ENCODE data around the gene PTPN5. TPM values are rescaled to one million over a fixed set of nuclear protein-coding genes. Genes with fewer than 3 reads are reported as not detected.
"Not testable (repeated sequence)": the region's sequence is repeated elsewhere in the genome, so short reads cannot be mapped to it uniquely, and the experiment has no call there.

Gene PTPN5
- total RNA-seq (2014; rRNA removed; shearing (Covaris generic)), result not detected in 2 replicates

DNA sequence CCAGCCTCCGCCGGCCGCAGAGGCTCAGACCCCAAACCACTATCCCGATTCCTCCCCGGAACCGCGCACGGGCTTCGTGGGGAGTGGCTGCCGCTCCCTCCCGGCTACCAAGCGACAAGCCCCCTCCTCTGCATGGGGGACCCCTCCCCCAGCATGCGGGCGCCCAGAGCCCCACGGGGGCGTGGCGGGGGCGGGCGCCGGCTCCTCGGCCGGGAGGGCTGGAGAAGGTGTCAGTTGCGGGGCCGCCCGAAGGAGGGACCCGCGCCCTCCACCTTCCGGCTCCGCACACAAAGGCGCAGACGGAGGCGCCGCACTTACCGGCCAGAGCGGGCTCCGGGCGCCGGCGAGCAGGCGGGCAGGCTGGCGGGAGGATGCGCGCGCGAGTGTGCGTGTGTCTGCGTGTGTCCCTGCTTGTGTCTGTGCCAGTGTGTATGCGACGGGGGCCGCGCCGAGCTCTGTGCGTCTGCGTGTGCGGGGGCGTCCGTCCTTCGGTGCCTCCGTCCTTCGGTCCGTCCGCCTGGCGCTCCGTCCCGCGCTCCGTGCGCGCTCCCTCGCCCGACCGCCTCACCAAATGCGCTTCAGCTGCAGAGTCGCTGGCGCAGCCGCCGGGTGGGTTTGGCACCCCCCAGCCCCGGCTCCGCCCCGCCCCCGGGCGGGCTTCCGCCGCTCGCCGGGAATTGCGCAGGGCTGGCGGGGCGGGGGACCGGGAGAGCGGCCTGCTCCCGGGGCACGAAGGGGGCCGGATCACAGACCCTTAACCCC is at the start of gene PTPN5:
Gene PTPN5 (minus strand): TSS at position 592 of the 762 bp plus-strand sequence. CDS start 19,840 bp downstream, outside the sequence.
- DNase-seq (ENCODE audit: low read depth), result no peak

DNA sequence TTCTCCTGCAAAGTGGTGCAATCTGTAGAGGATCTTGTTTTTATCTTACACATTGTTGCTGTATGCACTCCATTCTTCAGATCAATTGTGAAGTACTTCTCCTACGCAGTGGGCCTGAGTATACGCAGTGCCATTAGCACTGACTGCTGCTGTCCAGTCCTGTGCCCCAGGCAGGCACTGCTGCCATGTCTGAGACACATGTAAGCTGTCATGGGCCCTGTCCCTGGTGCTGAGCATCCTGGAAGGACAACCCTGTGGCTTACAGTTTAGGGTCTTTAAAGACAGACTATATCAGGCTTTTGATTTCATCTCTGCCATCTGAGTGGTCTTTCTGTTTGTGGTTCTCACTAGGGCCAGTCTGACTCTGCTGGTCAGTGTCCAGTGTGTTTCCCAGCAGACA is 44.8 kb upstream of the PTPN5 start:
- DNase-seq (ENCODE audit: low read depth), result peak; percentile 7

DNA sequence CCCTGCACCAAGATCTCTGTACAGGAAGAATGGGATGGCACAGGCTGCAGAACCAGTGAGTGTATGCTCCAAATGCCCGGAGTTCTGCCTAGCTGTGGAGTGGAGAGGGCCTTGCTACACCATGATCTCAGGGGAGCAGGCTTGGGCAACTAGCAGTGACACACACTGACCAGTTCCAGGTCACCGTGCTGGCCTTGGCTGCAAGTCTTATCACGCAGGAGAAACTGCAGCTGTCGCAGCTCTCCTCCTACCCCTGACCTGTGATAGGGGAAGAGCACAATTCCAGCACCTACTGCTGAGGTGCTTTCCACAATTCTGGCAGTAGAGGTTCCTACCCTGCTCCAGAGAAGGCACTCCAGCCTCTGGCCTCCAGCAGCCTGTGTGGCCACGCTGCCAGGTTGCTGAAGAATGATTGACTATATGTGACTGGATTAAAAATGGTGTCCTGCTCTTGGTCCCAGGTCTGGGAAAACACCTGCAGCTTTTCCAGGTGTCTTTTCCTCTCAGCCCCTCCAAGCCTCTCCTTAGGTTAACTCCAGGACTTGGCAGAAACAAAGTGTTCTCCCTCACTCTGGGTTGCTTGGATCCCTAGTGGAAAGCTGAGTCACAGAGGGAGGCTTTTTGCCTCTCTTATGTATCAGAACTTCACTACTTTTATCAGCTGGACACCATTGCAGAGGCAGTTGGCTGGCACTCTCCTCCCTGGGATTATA is 43.3 kb upstream of the PTPN5 start:
- DNase-seq (ENCODE audit: low read depth), result no peak

DNA sequence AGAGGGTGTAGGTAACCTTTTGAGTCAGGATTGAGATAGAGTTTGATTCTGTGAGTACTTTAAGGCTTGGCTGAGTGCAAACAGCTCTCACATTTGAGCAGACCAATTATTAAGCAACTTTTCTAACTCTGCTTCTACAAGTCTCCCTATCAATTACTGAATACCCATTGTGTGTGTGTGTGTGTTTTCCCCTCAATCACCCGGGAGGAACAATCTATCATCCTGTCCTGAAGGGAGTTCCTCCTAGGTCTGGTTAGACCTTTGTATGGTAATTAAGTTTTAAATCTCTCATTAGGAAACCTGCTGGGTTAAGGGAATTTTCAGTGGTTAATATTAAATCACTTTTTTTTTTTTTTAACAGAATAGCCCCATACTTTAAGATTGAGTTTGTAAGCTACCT is 28.6 kb upstream of the PTPN5 start:
- DNase-seq (ENCODE audit: low read depth), result not testable (repeated sequence)

DNA sequence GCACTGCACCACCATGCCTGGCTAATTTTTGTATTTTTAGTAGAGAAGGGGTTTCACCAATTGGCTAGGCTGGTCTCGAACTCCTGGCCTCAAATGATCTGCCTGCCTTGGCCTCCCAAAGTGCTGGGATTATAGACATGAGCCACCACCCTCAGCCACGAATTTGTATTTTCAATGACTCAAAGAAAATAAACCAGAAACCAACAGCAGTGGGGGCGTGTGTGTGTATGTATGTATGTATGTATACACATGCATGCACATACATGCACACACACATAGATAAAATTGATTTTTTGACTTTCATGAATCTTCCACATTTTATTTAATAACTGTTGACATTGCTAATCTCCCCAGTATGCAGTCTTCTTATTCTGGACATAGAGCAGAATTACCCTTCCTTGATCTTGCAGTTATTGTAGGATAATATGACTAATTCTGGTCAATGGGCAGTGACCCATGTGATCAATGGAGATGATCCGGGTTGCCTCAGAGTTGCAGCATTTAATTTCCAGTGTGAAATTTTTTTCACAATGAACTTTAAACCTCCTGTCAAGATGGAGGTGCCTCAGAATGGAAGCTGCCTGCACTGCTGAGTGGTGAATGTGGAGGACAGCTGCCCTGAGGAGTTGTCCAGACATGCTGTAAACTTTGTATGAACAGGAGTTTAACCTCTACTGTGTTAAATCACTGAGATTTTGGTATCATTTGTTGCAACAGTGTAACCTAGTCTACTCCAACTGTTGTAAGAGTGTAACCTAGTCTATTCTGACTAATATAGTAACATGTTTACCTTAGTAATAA is 12.8 kb upstream of the PTPN5 start:
- no peak for DNase-seq (ENCODE audit: low read depth)

DNA sequence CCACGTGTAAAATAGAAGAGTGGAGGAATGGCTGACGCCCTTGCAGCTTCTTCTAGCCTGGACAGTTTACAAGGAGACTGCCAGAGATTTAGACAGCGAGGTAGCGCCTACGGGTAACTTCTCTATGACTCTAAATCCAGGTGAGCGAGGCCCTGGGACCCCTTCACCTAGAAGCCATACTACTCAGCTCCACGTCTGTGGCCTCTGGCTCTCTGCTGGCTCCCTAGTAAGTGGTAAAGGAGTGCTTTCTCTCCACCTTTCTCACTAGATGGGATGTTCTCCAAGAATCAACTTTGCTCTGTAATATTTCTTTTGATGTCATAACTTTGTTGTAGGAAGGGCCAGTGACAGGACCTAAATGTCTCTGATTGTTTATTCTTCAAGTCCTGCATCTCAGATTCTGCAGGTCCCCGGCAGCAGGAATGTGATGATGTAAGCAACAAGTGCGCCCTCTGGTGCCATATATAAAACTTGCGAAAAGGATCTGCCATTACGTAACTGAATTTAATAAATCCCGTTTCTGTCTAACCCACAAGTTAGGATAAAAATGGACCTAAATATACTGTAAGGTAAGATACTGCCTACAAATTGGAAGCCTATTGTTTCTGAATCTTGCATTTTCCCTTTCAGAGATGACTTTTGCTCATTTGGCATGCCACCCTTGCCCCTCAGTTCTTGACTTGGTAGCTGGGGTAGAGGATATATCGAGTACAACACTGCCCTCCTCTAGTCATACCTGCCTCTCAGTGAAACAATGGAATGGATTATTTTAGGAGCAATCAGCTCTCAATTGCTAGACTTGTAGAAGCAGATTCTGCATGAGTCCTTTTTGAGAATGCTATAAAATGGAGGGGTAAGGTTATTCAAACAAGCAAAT is 11.0 kb upstream of the PTPN5 start:
- peak; percentile 64 for DNase-seq (ENCODE audit: low read depth)

DNA sequence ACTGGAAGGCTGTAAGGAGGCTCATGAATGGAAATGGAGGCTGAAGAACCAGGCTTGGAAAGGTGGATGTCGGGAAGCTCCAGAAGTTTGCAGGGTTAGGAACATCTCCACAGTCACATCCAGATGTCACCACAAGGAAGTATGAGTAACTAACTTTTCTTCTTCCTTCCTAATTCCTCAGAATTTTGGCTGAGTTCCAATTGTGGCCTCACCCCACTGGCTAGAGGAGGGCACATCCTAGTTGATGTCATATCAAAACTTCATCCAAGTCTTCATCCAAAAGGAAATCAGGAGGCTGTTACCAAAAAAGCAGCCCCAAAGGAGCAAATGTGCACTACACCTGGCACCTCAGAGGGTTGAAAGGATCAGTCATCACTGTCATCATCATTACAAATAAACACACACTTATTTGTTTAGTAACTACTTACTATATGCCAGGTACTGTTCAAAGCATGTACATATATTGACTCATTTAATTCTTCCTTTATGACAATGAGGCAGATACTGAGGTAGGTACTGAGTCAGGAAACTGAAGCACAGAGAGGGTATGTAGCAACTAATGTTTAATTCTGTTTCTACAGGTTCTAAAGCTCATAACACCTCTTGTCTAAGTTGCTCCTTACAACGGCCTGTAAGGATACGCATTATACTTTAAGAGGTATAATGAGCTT is 7.3 kb upstream of the PTPN5 start:
- no peak for DNase-seq (ENCODE audit: low read depth)

DNA sequence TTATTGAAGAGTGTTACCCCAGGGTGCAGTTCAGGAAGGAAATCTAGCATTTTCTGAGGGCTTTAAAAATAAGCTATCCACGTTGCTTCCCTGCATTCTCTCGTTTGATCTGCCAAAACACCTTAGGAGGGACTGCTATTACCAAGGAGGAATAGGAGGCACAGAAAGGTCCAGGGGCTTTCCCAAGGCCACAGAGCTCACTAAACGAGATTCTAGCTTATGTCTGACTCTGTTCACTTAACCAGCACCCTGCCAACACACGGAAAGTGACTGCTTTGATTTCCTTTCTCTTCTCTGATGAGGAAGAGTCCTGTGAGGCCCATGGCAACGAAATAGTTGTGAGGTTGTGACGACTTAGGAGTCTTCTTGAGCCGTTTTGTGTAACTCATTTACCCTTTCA is 3.4 kb upstream of the PTPN5 start:
- DNase-seq (ENCODE audit: low read depth), result no peak

DNA sequence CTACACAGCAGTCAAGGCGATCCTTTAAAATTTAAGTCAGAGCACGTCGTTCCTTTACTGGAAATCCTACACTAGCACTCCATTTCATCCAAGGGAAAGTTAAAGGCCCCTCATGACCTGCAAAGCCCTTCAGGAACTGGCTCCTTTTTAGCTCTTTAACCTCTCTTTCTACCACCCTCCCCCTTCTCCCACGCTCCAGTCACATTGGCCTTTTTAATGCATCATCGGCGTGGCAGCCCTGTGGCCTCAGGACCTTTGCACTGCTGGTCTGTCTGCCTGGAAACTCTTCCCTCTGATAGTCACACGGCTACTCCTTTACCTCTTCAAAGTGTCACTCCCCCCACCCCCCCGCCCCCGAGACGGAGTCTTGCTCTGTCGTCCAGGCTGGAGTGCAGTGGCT is 1.2 kb upstream of the PTPN5 start:
- DNase-seq (ENCODE audit: low read depth), result no peak

DNA sequence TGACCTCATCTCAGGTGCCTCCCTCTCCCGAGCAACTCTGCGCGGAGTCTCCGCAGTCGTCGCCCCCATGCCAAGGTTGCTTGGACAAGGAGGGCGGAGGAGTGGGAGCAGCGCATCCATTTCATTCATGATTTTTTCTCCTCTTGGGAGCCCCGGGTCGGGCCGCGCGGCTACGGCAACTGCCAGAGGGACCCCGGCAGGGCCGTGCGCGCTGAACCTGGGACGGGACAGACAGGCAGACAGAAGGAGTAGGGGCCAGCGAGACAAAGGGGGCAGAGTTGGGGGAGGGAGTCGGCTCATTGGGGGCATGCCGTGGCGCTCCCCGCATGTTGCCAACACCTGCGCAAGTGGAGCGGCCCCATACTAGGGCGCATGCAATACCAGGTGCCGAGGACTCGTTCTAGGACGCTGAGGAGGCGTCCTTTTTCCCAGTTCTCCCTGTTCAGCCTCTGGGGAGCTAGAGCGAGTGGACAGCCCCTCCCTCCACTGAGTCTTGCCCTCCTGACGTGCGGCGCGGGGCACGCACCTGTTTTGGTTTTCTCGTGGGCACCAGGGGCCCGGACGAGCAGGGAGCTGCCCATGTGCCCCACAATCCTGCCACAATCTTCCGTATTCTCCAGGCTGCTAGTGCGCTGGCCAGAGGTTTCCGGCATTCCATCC is 501 bp upstream of the PTPN5 start:
- DNase-seq (ENCODE audit: low read depth), result no peak

DNA sequence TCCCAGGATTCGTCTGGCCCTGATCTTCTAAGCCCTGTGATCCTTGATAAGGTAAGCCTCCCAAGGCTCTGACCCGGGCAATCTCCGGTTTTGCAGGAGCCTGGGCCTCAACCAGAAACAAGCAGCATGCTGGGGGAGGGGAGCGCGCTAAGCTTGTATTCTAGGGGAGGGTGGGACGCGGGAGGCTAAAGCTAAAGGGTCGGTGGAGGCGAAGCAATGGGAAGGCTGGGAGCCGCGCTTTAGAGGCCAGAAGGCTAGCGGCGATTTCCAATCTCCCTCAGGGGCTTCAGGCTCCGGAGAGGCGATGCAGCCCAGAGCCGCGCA is 753 bp downstream of the PTPN5 start:
- no peak for DNase-seq (ENCODE audit: low read depth)

DNA sequence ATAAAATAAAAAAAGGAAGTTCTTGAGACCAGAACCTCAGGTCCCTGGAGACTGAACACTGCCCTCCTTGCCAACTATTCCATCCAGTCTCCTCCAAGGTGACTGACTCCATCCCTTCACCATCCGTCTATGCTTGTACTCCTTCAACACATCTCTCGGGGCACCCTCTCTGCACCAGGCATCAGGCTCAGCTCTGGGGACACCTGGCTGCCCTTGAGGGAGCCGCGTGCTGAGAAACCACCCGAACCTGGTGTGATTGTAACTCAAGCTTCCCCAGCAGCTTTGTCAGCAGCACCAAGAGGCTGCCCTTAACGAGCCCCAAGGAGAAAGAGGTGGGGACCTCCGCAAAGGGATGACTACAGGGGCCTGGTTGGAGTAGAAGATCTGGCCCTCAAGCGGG is 1.7 kb downstream of the PTPN5 start:
- DNase-seq (ENCODE audit: low read depth), result no peak

DNA sequence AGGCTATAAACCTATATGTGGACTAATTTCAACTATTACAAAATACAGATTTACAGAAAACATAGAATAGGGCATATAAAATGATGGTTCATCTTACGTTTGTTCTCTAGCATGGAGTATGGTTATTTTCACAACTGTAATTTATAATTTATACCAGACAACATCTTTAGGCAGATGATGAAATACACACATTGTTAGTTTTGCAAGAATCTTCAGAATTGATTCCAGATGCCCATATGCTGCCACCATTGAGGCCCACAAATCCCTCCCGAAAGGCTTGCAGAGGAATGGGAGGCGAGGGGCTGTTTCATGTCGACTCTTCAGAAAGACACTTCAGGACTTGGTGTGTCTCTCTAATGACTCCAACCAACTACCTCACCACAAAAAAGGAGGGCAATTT is 6.2 kb downstream of the PTPN5 start:
- no peak for DNase-seq (ENCODE audit: low read depth)

DNA sequence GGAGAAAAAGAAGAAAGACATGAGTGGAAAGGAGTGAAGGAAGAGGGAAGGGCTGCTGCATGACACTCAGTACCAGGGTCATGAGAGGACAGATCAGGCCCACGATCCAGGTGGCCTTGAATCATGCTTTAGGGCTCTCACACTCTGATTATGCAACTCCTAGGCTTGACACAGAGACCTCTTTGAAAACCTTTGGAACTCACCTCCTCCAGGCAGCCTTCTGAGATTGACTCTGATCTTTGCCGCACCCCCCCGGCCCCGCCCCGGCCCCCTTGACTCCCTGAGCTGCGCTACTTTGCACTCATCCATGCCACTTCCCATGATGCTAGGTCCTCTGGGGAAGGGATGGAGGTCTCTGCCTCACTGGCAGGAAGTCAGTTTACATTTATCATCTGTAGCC is 10.7 kb downstream of the PTPN5 start:
- no peak for DNase-seq (ENCODE audit: low read depth)

DNA sequence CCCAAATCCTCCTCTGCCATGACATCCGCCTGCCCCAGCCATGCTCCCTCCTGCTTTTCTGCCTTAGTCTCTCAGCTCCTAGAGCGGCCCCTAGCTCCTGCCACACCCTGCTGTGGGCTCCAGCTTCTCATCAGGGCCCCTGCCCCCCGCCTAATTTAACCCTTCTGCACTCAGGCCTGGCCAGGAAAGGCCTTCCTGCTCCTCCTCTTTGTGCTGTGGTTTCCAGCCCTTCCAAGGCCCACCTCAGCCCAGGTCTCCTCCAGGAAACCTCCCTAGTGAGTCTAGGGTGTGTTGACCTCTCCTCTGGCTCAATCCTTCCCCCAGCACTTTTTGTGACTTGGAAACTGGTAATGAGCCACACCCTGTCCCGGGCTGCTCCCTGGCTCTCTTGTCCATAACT is 11.3 kb downstream of the PTPN5 start:
- DNase-seq (ENCODE audit: low read depth), result no peak

DNA sequence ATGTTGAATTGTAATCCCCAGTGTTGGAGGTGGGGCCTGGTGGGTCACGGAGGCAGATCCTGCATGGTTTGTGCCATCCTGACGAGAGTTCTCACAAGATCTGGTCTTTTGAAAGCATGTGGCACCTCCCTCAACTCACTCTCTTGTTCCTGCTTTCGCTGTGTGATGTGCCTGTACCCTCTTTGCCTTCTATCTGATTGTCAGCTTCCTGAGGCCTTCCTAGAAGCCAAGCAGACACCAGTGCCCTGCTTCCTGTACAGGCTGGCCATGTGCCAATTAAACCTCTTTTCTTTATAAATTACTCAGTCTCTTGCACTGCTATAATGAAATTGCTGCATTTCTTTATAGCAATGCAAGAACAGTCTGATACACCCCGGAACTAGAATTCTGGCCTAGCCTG is 13.1 kb downstream of the PTPN5 start:
- no peak for DNase-seq (ENCODE audit: low read depth)

DNA sequence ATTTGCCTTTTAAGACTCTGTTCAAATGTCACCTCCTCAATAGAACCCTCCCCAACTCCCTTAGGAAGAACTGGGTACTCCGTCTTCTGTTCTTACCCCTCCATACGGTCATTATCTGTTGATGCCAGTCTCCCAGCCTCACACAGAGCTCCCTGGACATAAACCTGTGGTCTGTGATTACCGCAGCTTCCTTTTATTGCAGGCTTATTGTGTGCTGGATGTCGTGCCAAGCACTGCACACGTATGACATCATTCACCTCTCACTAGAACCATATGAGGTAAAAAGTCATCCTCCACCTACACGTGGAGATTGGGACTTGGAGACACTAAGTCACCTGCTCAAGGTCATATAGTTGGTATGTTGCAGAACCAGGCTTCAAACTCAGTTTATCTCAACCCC is 15.3 kb downstream of the PTPN5 start:
- DNase-seq (ENCODE audit: low read depth), result peak; percentile 25

DNA sequence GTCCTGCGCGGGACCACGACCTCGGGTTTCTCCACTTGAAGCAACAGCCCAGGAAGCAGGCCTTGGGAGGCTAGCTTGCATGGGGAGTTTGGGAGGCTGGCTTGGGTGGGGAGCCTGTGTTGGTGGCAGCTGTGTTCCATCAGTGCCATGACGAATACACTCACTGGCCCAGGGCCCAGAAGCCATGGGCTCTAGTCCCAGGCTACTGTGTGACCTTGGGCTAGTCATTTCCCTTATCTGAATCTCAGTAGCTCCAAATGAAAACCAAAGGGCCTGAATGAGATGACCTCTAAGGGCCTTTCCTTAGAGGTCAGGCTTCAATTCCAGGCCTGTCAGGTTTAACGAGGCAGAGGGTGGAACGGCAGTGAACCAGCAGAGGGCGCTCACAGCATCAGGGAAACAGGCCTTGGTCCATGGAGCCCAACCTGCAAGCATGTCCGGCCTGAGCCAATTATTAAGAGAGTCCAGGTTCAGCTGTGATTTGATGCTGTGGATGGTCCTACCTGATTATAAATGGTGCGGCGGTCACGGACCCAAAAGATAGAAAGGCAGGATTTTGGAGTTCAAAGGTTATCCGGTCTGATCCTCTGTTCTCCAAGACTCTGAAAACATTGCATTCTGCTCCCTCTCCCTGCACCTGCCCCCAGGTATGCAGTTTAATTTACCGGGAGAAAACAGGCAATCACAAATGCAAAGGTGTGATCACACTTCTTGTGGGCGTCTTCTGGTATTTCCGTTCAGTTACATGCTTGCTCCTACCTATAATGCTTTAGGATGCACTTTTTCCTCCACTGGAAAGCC is 15.9 kb downstream of the PTPN5 start:
- peak; percentile 52 for DNase-seq (ENCODE audit: low read depth)

DNA sequence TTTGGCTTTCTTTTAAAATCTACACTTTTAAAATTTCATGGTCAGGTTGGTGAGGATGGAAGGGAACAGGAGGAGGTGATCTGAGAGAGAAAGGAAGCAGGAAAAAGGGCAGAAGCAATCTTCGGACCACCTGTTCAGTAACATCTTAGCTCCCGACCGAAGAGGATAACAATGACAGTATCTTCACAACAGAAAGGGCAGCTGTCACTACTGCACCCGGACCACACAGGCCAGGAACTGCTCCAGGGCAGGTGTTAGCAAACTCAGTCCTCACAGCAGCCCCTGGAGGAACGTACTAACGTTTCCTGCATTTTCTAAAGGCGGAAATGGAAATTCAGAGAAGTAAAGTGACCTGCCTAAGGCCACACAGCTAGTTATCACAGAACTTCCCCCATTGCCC is 16.8 kb downstream of the PTPN5 start:
- DNase-seq (ENCODE audit: low read depth), result no peak

DNA sequence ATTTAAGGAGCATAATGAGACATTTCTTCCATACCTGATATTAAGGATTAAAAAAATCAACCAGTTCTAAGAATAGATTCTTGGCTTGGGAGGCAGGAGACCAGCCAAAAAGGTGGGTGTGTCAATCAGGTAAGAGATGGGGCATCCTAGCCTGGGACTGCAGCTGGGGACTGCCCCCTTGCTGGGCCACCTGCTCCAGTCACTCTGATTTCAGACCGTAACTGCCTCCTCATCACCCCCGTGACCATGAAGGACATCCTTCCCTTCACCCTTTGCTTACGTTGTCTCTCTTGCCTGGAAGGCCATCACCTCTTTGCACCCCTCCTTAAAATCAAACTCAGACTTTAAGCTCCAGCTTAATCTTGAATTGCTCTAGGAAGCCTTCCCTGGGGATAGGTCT is 17.9 kb downstream of the PTPN5 start:
- DNase-seq (ENCODE audit: low read depth), result no peak
